CD4-positive, alpha-beta T cell treated with Interleukin-15 for 1 hour (primary cell): ENCODE data around the gene CHID1.

Source experiments
- DNase-seq: peaks from one replicate; pipeline ENCODE4 v3.0.0-alpha.2; 2020

CHID1 gene

DNA sequence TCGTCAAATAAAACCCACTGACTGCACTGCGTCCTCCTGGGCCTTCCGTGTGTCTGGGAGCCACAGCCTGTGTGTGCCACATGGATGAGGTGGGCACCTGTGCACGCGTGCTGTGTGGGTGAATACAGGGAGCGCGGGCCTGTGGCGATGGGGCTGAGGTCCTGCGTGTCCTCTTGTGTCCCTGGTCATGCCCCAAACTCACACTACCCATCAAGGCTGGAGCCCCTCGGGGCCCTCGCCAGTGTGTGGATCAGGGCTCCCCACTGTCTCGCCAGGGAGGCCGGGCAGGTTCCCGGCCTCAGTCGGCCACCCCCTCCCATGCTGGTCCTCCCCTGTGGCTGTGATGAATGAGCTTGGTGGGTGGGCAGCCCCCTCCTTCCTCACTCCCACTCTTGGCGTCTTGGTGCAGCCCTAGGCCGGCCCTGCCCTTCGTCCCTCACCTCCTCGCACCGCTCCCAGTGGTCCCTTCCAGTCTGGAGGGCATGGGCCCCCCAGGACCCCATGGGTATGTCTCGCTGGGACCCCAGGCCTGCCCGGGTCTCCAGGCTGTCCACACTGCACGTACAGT, 78.6 kb downstream of the CHID1 start:
- no peak for DNase-seq

DNA sequence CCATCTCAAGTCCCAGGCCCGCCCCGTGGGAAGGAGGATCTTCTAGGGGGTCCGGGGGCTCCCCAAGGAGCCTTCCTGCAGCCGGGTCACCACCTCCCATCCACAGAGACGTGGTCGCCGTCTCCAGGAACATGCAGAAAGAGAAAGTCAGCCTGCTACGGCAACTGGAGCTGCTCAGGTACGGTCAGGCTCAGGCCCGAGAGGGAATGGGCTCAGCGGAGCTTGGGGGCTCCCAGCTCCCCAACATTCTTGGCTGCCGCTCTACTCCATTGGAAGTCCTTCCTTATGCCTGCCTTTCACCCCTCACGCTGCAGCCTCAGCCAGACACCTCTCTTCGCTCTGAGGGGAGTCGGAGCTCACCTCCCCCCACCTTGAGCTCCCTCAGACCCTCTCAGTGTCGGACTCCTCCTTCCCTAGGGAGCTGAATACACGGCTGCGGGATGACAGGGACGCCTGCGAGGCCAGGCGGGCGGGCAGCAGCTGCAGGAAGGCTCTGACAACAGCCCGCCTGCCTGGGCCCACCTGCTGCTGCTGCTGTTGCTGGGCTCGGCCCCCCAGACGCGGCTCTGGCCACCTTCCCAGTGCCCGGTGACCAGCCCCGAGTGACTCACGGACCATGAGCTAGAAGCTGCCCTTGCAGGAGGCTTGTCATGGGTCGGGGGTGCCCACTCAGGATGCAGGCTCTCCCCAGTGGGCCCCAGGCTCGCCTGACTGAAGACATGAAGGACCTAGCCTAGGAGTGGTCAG, 79.3 kb downstream of the CHID1 start:
- no peak for DNase-seq

DNA sequence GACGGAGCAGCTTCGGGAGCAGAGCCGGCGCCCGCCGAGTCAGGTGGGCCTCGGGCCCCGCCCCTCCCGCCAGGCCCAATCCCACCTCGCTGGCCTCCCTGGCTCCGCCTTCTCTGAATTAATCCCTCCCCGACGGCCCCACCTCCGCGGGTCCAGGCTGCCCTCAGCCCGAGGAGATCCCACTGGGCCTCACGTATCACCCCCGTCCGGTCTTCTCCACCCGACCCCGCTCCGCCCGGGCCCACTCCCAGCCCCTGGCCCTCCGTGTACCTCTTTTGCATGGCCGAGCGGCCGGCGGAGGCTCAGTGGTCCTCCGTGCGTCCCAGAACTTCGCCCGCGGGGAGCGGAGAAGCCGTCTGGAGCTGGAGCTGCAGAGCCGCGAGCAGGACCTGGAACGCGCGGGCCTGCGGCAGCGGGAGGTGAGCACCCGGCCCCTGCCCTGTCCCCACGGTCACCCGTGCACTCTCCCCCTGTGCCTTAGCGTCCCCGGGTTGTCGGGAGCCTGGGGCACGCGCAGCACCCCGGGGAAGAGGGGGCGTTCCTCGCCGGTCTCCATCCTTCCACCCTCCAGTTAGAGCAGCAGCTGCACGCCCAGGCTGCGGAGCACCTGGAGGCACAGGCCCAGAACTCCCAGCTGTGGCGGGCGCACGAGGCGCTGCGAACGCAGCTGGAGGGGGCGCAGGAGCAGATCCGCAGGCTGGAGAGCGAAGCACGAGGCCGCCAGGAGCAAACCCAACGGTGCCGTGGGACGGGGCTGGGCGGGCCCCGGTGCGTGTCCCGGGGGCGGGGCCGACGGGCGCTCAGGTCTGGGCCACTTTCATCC, 80.1 kb downstream of the CHID1 start:
- peak; percentile 65 for DNase-seq

DNA sequence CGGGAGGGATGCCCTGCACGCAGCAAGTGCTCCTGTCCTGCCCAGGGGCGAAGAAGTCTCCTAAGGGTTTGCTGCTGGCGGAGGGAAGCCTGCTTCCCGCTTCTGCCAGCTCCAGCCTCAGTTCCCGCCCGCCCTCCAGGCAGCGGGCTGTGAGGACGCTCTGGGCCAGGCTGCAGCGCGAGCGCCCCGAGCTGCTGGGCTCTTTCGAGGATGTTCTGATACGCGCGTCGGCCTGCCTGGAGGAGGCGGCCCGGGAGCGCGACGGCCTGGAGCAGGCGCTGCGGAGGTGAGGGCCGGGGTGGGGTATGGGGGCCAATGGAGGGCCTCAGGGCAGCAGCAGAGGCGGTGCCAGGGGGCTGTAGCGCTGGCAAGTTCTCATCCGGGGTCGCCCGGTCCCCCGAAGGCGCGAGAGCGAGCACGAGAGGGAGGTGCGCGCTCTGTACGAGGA, 80.7 kb downstream of the CHID1 start:
- no peak for DNase-seq

DNA sequence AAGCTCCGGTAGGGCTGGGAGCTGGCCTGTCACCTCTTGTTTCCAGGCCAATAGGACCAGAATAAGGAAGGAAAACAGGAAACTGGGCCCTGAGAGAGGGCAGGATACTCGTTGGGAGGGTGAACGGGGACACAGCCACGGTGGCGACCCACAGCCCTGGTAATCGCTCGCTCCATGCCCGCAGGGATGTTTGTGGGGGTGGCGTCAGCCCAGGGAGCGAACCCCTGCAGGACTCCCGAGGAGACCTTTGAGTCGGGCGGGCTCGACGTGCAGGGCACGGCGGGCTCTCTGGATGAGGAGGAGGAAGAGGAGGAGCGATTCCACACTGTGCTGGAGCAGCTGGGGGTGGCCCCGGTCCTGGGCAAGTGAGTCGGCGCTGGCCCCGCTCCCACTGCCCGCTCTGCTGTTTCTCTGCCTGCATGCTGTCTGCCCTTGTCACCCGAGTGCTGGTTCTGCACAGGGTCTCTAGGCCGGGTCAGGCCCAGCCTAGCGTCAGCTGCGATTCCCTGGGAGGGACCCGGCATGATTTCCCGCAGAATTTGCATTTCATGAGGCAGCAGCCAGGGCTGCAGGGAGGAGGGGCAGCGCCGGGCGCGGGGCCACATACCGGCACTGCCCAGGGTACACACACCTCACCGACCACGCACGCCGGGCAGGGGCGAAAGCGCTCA, 81.3 kb downstream of the CHID1 start:
- no peak for DNase-seq

DNA sequence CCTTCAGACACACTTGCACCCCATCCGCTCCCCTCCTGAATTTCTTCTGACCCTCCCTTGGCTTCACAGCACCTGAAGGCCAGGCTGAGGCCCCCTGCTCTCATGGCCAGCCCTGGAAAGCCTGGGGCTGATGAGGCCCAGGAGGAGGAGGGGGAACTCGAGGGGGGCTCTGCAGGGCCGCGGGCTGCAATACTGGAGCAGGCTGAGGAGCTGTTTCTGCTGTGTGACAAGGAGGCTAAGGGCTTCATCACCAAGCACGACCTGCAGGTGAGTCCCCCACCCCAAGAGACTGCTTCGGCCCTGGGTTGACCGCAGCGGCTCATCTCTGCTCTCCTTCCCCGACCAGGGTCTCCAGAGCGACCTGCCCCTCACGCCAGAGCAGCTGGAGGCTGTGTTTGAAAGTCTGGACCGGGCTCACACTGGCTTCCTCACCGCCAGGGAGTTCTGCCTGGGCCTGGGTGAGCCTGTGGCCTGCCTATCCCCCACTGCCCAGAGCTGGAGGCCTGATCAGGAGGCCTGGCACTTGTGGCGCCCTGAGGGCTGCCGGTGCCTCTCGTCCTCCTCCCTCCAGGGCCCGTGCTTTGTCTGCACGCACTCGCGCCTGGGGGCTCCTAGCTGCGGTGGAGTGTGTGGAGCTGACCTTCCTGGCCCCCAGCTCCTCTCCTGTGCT, 82.0 kb downstream of the CHID1 start:
- no peak for DNase-seq

DNA sequence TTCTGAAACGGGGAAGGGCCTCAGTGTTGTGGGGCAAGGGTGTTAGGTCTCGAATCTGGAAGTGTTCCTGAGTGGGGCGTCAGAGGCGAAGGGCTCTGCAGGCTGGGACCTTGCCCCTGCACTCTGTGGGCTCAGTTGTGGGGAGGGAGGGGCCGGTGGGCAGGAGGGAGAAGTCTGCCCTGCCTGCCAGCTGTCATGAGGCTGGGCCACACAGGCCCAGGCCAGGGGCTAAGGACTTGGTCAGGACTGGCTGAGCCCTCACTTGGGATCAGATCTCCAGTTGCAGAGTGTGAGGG, 82.8 kb downstream of the CHID1 start, which contains the start of gene CRACR2B:
CRACR2B (plus strand) TSS at position 23 of the 296 bp plus-strand sequence. CDS start 689 bp downstream, outside the sequence.
- DNase-seq, result no peak

DNA sequence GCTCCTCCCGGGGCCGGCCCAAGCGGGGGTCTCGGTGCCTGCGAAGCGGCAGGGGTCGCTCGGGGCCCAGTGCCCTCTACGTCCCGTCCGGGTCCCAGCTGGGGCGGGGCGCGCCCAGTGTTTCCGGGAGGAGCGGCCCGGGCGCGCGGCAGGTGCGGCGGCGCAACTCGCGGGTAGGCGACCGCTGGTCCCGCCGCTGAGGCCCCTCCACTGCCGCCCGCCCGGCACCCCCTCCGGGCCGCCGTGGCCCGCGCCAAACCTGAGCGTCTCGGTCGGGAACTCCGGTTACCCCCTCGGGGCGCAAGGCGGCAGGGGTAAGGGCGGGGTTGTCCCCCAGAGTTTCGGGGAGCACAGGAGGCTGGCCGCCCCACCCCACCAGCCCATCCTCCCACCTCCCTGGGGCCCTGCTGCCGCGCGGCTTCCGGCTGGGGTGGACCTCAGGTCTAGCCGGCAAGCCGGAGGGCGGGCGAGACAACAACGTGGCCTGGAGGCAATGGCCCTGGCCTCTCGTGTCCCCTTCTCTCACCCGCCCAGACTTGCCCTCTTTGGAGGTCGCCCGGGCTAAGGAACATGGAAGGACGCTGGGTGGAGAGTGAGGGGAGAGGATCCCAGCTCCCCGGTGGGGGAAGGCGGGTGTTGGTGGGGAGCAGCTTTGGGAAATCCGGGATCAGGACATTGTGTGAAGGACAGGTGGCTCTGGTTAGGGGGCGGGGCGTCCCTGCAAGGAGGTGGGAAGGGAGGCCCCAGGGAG, 83.3 kb downstream of the CHID1 start:
- DNase-seq, result no peak

DNA sequence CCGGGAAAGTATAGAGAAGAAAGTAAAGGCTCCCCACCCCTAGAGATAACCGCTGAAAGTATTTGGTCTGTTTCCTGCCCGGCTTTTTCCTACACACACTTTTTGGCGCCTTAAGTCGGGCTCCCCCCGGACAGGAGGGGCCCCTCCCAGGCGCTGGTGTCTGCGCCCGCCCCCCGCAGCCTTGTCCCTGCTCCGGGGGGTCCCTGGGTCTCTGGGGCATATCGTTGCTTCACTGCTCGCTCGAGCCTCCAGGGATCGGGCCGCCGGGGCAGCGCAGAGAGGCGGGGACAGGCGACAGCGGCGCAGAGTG, 83.8 kb downstream of the CHID1 start:
- DNase-seq, result no peak

DNA sequence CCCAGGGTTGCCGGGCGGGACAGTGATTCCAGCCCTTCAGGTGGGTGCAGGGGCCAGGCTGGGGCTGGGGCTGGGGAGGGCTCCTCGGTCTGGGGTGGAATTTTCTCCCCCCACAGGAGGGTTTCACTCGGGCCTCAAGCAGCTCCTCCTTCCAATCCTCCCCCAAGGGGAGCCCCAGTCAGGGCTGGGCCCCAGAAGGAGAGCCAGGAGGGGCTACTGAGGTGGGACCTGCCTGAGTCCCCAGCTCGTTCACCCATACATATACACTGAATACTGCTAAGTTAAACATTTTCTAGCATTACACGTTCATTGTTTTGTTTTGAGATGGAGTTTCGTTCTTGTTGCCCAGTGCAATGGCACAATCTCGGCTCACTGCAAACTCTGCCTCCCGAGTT, 84.4 kb downstream of the CHID1 start:
- DNase-seq, result no peak

DNA sequence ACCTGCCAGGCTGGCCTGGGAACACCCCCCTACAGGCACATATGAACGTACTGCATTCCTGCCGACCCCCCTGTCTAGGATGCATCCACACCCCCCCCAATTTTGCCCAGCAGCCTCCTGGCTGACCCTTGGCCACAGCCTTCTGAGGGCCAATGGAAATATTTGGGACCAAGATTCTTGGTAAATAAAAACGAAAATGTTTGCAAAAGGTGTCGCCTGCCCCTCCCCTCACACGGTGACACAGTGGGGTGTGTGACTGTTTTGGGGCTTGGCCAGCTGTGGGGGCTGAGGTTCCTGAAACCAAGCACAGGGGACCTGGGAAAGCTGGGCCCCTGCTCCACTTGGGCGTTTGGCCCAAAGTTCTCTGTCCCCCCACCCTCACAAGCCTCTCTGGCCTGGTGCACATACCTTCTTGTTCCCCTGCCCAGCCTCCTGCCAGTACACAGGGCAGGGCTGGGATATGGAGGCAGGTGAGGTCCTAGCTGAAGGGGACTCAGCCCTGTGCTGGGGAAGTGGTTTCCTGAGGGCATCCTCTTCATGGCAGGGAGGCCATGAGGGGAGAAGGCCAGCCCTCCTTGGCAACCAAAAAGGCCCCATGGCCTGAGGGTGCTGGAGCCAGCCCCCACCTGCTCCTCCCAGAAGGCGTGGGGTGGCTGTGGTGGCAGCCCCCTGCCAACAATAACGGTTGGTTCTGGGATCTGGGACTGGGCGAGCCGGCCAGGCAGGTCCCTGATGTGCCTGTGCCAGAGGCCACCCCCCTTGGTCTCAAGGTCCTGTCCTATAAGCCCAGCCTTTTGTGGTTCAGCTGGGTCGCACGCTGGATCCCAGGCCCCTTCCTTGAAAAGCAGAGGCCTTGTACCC, 85.0 kb downstream of the CHID1 start:
- DNase-seq, result no peak

DNA sequence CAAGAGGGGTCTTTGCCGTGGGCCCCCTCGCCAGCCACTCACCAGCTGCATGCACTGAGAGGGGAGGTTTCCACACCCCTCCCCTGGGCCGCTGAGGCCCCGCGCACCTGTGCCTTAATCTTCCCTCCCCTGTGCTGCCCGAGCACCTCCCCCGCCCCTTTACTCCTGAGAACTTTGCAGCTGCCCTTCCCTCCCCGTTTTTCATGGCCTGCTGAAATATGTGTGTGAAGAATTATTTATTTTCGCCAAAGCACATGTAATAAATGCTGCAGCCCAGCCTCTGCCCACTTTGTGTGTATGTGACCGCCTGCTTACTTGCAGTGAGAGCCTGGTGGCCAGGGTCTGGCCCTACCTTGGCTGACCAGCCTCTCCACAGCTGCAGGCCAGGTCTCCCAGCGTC, 85.7 kb downstream of the CHID1 start:
- DNase-seq, result no peak

DNA sequence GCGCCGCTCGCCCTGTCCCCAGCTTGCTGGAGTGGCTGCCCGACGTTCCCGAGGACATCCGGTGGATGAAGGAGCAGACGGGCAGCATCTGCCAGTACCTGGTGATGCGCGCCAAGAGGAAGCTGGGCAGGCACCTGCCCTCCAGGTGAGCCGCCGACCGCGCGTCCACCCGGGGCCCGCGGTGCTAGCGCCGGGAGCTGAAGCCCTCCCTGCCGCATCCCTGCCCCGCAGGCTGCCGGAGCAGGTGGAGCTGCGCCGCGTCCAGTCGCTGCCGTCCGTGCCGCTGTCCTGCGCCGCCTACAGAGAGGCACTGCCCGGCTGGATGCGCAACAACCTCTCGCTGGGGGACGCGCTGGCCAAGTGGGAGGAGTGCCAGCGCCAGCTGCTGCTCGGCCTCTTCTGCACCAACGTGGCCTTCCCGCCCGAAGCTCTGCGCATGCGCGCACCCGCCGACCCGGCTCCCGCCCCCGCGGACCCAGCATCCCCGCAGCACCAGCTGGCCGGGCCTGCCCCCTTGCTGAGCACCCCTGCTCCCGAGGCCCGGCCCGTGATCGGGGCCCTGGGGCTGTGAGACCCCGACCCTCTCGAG, 86.2 kb downstream of the CHID1 start:
- DNase-seq, result no peak

DNA sequence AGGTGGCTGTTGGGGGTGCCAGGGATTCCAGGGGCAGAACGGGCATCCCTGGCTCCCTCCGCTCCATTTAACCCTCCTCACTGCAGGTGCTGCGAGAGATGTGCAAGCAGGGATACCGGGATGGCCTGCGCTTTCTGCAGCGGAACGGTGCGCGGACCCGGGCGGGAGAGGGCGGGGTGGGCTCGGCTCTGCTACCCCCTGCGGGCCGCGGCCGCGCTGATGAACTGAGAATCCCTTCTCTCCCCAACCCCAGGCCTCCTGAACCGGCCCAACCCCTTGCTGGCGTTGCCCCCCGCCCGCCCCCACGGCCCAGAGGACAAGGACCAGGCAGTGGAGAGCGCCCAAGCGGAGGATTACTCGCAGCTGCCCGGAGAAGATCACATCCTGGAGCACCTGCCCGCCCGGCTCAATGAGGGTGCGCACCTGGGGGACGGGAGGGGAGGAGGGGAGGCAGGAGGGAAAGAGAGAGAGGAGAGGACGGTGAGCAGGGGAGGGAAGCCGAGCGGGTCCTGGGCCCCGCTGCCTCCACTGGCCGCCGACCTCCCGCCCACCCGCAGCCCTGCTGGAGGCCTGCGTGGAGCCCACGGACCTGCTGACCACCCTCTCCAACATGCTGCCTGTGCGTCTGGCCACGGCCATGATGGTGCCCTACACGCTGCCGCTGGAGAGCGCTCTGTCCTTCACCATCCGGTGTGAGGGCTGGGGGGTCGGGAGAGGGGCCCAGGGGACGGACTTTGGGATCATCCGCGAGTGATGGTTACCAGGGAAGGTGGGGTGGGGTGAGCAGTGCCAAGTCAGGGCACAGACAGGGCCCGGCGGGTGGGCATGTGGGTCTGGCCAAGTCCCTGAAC, 86.9 kb downstream of the CHID1 start:
- no peak for DNase-seq

DNA sequence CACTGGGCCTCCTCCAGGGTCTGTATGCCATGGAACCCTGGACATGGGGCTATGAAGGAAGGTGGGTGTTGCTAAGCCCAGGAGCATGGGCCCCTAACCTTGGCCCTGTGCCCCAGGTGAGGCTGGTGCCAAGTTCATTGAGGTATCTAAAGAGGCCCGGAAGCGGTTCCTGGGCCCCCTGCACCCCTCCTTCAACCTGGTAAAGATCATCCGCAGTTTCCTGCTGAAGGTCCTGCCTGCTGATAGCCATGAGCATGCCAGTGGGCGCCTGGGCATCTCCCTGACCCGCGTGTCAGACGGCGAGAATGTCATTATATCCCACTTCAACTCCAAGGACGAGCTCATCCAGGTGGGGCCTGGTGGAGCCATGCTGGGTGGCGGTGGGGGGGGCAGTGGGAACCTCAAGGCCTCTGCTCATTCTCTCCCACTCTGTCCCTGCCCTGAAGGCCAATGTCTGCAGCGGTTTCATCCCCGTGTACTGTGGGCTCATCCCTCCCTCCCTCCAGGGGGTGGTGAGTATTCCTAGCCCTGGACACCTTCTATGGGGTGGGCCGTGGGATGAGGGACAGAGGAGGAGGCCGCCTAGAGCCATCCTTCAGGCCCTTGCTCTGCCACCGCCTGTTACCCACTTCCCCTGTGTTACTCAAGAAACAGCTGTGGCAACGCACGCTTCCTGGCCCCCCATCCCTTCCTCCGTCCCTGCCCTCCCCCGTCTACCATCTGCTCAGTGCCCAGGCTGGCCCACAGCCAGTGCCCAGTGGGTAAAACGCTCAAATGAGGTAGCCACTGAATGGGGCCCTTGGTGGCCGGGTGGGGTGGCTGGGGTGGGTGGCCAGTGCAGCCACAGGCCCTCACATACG, 88.9 kb downstream of the CHID1 start:
- DNase-seq, result no peak

DNA sequence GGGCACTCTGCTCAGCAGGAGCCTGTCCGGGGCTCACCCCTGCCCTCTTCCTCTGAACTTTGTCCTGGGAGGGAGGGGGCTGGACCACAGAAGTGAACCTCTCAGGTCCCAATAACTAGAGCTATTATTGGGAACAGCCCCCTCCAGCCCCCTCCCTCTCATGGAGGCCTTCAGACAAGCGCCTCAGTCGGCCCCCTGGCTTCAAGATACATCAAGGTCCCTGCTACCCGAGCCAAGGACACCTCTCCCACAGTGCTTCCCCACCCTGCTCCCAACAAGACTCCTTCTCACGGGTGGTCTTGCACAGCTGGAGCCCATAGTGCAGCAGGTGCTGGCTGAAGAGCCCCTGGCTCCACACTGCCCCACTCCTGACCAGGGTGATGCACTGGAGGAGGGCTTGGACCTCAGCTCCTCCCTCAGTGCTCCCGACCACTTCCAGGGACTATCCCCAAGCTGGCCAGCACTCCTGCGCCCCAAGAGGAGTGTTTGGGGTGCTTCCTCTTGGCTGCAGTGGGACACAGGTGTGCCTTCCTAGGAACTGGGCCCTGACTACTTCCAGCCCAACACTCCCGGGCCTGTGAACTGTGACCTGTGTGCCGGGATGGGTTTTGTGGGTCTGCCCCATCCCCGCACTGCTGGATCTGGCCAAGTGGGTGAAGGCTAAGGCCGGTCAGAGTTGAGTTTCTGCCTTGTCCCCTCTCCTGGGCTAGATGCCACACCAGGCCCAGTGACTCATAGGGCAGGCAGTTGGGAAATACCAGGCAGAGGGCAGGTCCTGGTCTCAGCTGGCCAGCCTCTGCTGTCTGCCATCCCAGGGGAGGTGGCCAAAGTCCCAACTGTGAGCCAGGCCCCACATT, 89.7 kb downstream of the CHID1 start:
- DNase-seq, result peak; percentile 65

DNA sequence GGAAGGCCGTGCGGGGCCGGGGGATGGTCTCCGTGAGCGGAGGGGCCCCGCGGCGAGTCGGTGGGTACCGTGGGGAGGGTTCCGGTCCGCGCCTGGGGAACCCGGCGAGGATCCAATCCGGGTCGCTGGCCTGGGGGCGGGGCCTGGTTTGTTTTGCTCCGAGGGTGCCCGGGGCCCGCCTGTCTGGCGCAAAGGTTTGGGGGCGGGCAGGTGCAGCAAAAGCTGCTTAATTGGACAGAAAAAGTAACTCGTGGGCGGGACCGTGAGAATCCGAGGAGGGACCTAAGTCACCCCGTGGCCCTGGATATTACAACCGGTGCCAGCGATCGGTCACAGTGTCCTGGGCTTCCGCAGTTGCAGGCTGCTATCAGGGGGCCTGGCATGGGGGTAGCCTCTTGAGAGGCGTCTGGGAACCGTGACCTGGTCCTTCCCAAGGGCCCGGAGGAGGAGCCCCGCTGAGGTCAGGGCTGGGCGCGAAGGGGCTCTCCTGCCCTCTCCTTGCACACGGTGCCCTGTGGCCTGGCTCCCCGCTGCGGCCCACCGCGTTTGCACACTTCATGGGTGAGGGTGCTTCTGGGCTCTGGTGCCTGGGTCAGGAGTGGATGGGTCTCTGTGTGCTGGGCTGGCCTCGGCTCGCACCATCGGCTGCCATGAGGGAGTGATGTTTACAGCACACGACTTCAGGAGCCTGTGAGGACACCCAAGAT, 90.5 kb downstream of the CHID1 start:
- peak; percentile 96 for DNase-seq
